Natural killer cell (primary cell): ENCODE results near the gene LRP6. TPM values are rescaled to one million over a fixed set of nuclear protein-coding genes. Genes with fewer than 3 reads are reported as not detected.

ENCODE experiments used
- ATAC-seq, 3 donors: fragments of 150-1000 bp in 2 of 3; fragments of 200-7000 bp in 1 of 3; cut with Tn5 transposase; 1 replicate in 1 of 3; 2 replicates in 2 of 3; pipeline ENCODE4 v1.10.0; 2021; ENCODE audit warnings: mild to moderate bottlenecking in 2 of 3, moderate library complexity in 2 of 3
- DNase-seq, 2 donors: peaks; one replicate each; pipeline versions ENCODE4 v3.0.0 to v3.0.0-alpha.2; 2013 to 2021; ENCODE audit warnings: mixed read lengths in 1 of 2
- H3K27ac ChIP-seq: one replicate; pipeline ENCODE4 v1.5.1; 2013; ENCODE audit warnings: mild to moderate bottlenecking, low read length
- H3K27me3 ChIP-seq: one replicate; pipeline ENCODE4 v1.6.1; 2013; ENCODE audit warnings: low read length; ENCODE audit not compliant: control insufficient read depth, insufficient read depth
- H3K36me3 ChIP-seq: one replicate; pipeline ENCODE4 v1.6.1; 2013; ENCODE audit warnings: low read length; ENCODE audit not compliant: control insufficient read depth, insufficient read depth
- H3K4me1 ChIP-seq: one replicate; pipeline ENCODE4 v1.6.1; 2013; ENCODE audit warnings: low read length; ENCODE audit not compliant: control insufficient read depth, insufficient read depth
- H3K4me3 ChIP-seq: one replicate; pipeline ENCODE4 v1.5.1; 2013; ENCODE audit warnings: low read length
- H3K9me3 ChIP-seq: one replicate; pipeline ENCODE4 v1.6.1; 2013; ENCODE audit warnings: low read length; ENCODE audit not compliant: control insufficient read depth, insufficient read depth
- H3K27ac Mint-ChIP-seq, 2 donors: one replicate each; pipeline ENCODE4 v1.8.0; 2022; ENCODE audit warnings: mild to moderate bottlenecking in 2 of 2, mixed read lengths in 2 of 2, moderate library complexity in 1 of 2
- H3K27me3 Mint-ChIP-seq, 2 donors: one replicate each; pipeline ENCODE4 v1.8.0; 2022; ENCODE audit warnings: low read depth in 2 of 2, mixed read lengths in 2 of 2
- H3K36me3 Mint-ChIP-seq: one replicate; pipeline ENCODE4 v1.8.0; 2022; ENCODE audit warnings: mixed read lengths
- H3K4me1 Mint-ChIP-seq, 2 donors: one replicate each; pipeline ENCODE4 v1.8.0; 2022; ENCODE audit warnings: mixed read lengths in 2 of 2
- H3K4me3 Mint-ChIP-seq: one replicate; pipeline ENCODE4 v1.8.0; 2022; ENCODE audit warnings: mild to moderate bottlenecking, moderate library complexity, mixed read lengths
- H3K9me3 Mint-ChIP-seq, 2 donors: one replicate each; pipeline ENCODE4 v1.8.0; 2022; ENCODE audit warnings: mixed read lengths in 2 of 2
- WGBS: methylation state at CpG from one replicate; pipeline ENCODE4 v1.1.7; 2013; ENCODE audit warnings: missing lambda C conversion rate; ENCODE audit not compliant: insufficient coverage; 5-methylcytosine and 5-hydroxymethylcytosine counted together
- intact Hi-C: fragments of 100-400 bp; cut with micrococcal nuclease; formaldehyde crosslinking; loops from one replicate; pipeline ENCODE4 v1.14.2; 2022
- total RNA-seq, 4 donors: library from RNA; stranded (reverse); fragments of 120-200 nt in 1 of 4; gene quantifications; one replicate each; pipeline versions ENCODE4 v1.2.3 to v1.2.4, GENCODE V29; 2013 to 2022
- TF ChIP-seq, protein P1 (sequence below): fragments of 200-600 bp; IDR thresholded peaks from one replicate; pipeline ENCODE4 v1.8.0; 2022; ENCODE audit warnings: antibody characterized with exemption

The LRP6 gene
- total RNA-seq, 3 donors from 2014 or later (not counting 1 experiment from before 2014, with no cell fraction given): 0.05 to 0.33 TPM; not detected in 1

DNA sequence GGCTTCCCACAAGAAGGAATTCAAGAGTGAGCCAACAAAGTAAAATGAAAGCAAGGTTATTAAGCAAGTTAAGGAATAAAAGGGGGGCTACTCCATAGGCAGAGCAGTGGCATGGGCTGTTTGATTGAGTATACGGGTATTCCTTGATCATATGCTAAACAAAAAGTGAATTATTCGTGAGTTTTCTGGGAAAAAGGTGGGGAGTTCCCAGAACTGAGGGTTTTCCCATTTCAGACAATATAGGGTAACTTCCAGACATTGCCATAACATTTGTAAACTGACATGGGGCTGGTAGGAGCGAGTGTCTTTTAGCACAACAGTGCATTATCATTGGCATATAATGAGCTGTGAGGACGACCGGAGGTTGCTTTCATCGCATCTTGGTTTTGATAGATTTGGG is 198.1 kb downstream of the LRP6 start:
- Mint-ChIP-seq H3K27me3 (peaks cover 10 to 34% of the 10 kb centered on the region in 2 donors), H3K27ac (no peak overlapping the region), H3K4me1 (no peaks in the 10 kb centered on the region), H3K4me3 (no peak overlapping the region), H3K36me3 (no peaks in the 10 kb centered on the region), H3K9me3 (no peaks in the 10 kb centered on the region)
- peaks cover 5% of the 10 kb centered on the region for H3K4me1 ChIP-seq
- H3K27me3 ChIP-seq: no peaks in the 10 kb centered on the region
- H3K27ac ChIP-seq: no peak overlapping the region
- no peak for ATAC-seq
- intact Hi-C loops: no loop called here
- H3K4me3 ChIP-seq: no peak overlapping the region
- no peaks in the 10 kb centered on the region for H3K36me3 ChIP-seq
- WGBS: 86% methylated on average over 6 of the region's 6 CpGs
- TF ChIP-seq, protein P1, sequence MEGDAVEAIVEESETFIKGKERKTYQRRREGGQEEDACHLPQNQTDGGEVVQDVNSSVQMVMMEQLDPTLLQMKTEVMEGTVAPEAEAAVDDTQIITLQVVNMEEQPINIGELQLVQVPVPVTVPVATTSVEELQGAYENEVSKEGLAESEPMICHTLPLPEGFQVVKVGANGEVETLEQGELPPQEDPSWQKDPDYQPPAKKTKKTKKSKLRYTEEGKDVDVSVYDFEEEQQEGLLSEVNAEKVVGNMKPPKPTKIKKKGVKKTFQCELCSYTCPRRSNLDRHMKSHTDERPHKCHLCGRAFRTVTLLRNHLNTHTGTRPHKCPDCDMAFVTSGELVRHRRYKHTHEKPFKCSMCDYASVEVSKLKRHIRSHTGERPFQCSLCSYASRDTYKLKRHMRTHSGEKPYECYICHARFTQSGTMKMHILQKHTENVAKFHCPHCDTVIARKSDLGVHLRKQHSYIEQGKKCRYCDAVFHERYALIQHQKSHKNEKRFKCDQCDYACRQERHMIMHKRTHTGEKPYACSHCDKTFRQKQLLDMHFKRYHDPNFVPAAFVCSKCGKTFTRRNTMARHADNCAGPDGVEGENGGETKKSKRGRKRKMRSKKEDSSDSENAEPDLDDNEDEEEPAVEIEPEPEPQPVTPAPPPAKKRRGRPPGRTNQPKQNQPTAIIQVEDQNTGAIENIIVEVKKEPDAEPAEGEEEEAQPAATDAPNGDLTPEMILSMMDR: no peak
- DNase-seq: no peak
- no peaks in the 10 kb centered on the region for H3K9me3 ChIP-seq

Other genes with a start within 250 kb of the LRP6 start
- under 1 TPM in 1 of 3 donors, not detected in 2; 0.49 TPM for gene BCL2L14, start 196.1 kb downstream of the LRP6 start, total RNA-seq
- gene MANSC1, start 83.2 kb upstream of the LRP6 start, total RNA-seq: under 1 TPM; 0.05 to 0.63 (median 0.25) TPM
- 10 to 100 TPM; 28.5 to 32.8 (median 29.2) TPM for gene BORCS5, start 90.0 kb upstream of the LRP6 start, total RNA-seq